Stromal cell of bone marrow (primary cell): ENCODE measurements around the gene SORCS3.
A peak's percentile ranks its signal among the peaks of the same experiment; 100 is the strongest.

Experiments
- DNase-seq: peaks from one replicate; pipeline ENCODE4 v3.0.0-alpha.2; 2012; ENCODE audit warnings: low read depth

Gene SORCS3

GRCh38 chr10:104844073-104844472, 203.0 kb downstream of the SORCS3 start:
- no peak for DNase-seq

GRCh38 chr10:104850023-104850422, 208.9 kb downstream of the SORCS3 start:
- DNase-seq = no peak

GRCh38 chr10:104867966-104868598, 227.0 kb downstream of the SORCS3 start:
- DNase-seq = no peak

GRCh38 chr10:104872691-104873090, 231.6 kb downstream of the SORCS3 start:
- DNase-seq = no peak

GRCh38 chr10:104873161-104873560, 232.1 kb downstream of the SORCS3 start:
- no peak for DNase-seq

GRCh38 chr10:104875561-104875960, 234.5 kb downstream of the SORCS3 start:
- DNase-seq = no peak

GRCh38 chr10:104880624-104881398, 239.7 kb downstream of the SORCS3 start:
- no peak for DNase-seq

- DNase-seq = no peak
Measured at GRCh38 chr10:104881740-104882139, 240.7 kb downstream of the SORCS3 start.

GRCh38 chr10:104892879-104893617, 252.0 kb downstream of the SORCS3 start:
- no peak for DNase-seq

- no peak for DNase-seq
Measured at GRCh38 chr10:104893701-104894100, 252.6 kb downstream of the SORCS3 start.

GRCh38 chr10:104894681-104895080, 253.6 kb downstream of the SORCS3 start:
- DNase-seq = no peak

- DNase-seq = no peak
Measured at GRCh38 chr10:104895541-104895940, 254.5 kb downstream of the SORCS3 start.

- no peak for DNase-seq
Measured at GRCh38 chr10:104895981-104896380, 254.9 kb downstream of the SORCS3 start.

GRCh38 chr10:104897696-104898095, 256.6 kb downstream of the SORCS3 start:
- no peak for DNase-seq

GRCh38 chr10:104899779-104900178, 258.7 kb downstream of the SORCS3 start:
- DNase-seq = no peak

- peak; percentile 54 for DNase-seq
Measured at GRCh38 chr10:104903433-104903832, 262.3 kb downstream of the SORCS3 start.

- DNase-seq = no peak
Measured at GRCh38 chr10:104904753-104905323, 263.7 kb downstream of the SORCS3 start.

- no peak for DNase-seq
Measured at GRCh38 chr10:104906112-104906511, 265.0 kb downstream of the SORCS3 start.

GRCh38 chr10:104907521-104907920, 266.4 kb downstream of the SORCS3 start:
- DNase-seq = no peak

GRCh38 chr10:104908581-104908980, 267.5 kb downstream of the SORCS3 start:
- no peak for DNase-seq

GRCh38 chr10:104910712-104911111, 269.6 kb downstream of the SORCS3 start:
- DNase-seq = no peak

GRCh38 chr10:104913390-104913789, 272.3 kb downstream of the SORCS3 start:
- no peak for DNase-seq

GRCh38 chr10:104920476-104920875, 279.4 kb downstream of the SORCS3 start:
- no peak for DNase-seq
